NCI-H2029 (cell line): Measurements from ENCODE around the gene ST7L.

Experiments
- DNase-seq: peaks from one replicate; lab custom pipeline; 2025; lab: John Stamatoyannopoulos, UW

Gene ST7L

GRCh38 chr1:112544011-112544688 is 74.8 kb downstream of the ST7L start:
- DNase-seq, result no peak

- DNase-seq, result no peak
These were observed 76.6 kb downstream of the ST7L start for GRCh38 chr1:112542206-112542973.

GRCh38 chr1:112541299-112541698 is 77.6 kb downstream of the ST7L start:
- DNase-seq, result no peak

GRCh38 chr1:112540226-112540794 is 78.6 kb downstream of the ST7L start:
- DNase-seq, result no peak

GRCh38 chr1:112538883-112539282 is 80.1 kb downstream of the ST7L start:
- no peak for DNase-seq

GRCh38 chr1:112537456-112537855 is 81.5 kb downstream of the ST7L start:
- no peak for DNase-seq

- no peak for DNase-seq
These were observed 82.4 kb downstream of the ST7L start for GRCh38 chr1:112536561-112536960.

- DNase-seq, result no peak
These were observed 85.9 kb downstream of the ST7L start for GRCh38 chr1:112533029-112533428.

- DNase-seq, result no peak
These were observed 86.9 kb downstream of the ST7L start for GRCh38 chr1:112532064-112532463.

- DNase-seq, result no peak
These were observed 88.1 kb downstream of the ST7L start for GRCh38 chr1:112530832-112531231.

GRCh38 chr1:112529301-112529700 is 89.6 kb downstream of the ST7L start:
- no peak for DNase-seq

- DNase-seq, result no peak
These were observed 90.9 kb downstream of the ST7L start for GRCh38 chr1:112528076-112528475.

- DNase-seq, result no peak
These were observed 91.5 kb downstream of the ST7L start for GRCh38 chr1:112527266-112528010.

- DNase-seq, result no peak
These were observed 94.0 kb downstream of the ST7L start for GRCh38 chr1:112524986-112525385.

GRCh38 chr1:112524251-112524650 is 94.7 kb downstream of the ST7L start:
- DNase-seq, result no peak

- no peak for DNase-seq
These were observed 96.3 kb downstream of the ST7L start for GRCh38 chr1:112522621-112523020.

GRCh38 chr1:112520166-112520565 is 98.8 kb downstream of the ST7L start:
- DNase-seq, result no peak

GRCh38 chr1:112518186-112518585 is 100.8 kb downstream of the ST7L start:
- no peak for DNase-seq

GRCh38 chr1:112517646-112518045 is 101.3 kb downstream of the ST7L start:
- no peak for DNase-seq

GRCh38 chr1:112517231-112517630 is 101.7 kb downstream of the ST7L start:
- DNase-seq, result no peak

GRCh38 chr1:112516141-112516540 is 102.8 kb downstream of the ST7L start:
- DNase-seq, result no peak

GRCh38 chr1:112515311-112516009 is 103.5 kb downstream of the ST7L start:
- DNase-seq, result peak; percentile 15
